ENCODE data around the gene MEMO1. TPM values are rescaled to one million over a fixed set of nuclear protein-coding genes. Genes with fewer than 3 reads are reported as not detected.
A peak's percentile ranks its signal among the peaks of the same experiment; 100 is the strongest.

Gene MEMO1
- total RNA-seq, 2 experiments from 2014 or later, result 39.6 to 39.8 TPM

DNA sequence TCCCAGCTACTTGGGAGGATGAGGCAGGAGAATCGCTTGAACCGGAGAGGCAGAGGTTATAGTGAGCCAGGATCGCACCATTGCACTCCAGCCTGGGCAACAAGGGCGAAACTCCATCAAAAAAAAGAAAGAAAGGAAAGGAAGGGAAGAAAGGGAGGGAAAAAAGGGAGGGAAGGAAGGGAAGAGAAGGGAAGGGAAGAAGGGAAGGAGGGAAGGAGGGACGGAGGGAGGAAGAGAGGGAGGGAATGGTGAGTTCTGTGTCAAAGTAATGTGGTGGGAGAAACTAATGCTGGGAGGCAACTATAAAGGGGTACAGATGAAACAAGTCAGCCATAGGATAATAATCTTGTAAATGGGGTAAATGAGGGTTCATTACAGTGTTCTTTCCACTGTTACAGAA, 45.7 kb downstream of the MEMO1 start:
- Histone ChIP-seq H3K4me1 (ENCODE audit: insufficient read depth, low read length) (peaks cover 11% of the 10 kb centered on the region), H3K9me3 (ENCODE audit: control insufficient read depth in 1 of 2, insufficient read depth in 1 of 2, low read length in 2 of 2) (no peaks in the 10 kb centered on the region), H3K4me3 (ENCODE audit: low read length) (no peak overlapping the region), H3K36me3 (ENCODE audit: insufficient read depth, low read length) (no peaks in the 10 kb centered on the region), H3K27ac (ENCODE audit: low read depth in 1 of 2, low read length in 2 of 2) (no peak overlapping the region), H3K27me3 (ENCODE audit: control insufficient read depth in 1 of 2, insufficient read depth in 2 of 2, low read length in 2 of 2) (no peaks in the 10 kb centered on the region)
- no peak for DNase-seq
- CTCF ChIA-PET, result no interaction called here
- TF ChIP-seq, protein P1, sequence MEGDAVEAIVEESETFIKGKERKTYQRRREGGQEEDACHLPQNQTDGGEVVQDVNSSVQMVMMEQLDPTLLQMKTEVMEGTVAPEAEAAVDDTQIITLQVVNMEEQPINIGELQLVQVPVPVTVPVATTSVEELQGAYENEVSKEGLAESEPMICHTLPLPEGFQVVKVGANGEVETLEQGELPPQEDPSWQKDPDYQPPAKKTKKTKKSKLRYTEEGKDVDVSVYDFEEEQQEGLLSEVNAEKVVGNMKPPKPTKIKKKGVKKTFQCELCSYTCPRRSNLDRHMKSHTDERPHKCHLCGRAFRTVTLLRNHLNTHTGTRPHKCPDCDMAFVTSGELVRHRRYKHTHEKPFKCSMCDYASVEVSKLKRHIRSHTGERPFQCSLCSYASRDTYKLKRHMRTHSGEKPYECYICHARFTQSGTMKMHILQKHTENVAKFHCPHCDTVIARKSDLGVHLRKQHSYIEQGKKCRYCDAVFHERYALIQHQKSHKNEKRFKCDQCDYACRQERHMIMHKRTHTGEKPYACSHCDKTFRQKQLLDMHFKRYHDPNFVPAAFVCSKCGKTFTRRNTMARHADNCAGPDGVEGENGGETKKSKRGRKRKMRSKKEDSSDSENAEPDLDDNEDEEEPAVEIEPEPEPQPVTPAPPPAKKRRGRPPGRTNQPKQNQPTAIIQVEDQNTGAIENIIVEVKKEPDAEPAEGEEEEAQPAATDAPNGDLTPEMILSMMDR (IDR thresholded peaks at IDR 0.05), result no peak
- ATAC-seq (ENCODE audit: poor library complexity), result no peak
- POLR2A ChIA-PET, result interaction anchor here (0.9 kb wide), 1 partner anchor 42 kb away, joined by 3 read pairs; no protein-coding TSS in a partner anchor
- intact Hi-C loops (cut with DNase I, micrococcal nuclease), result no loop called here
- Mint-ChIP-seq H3K4me1 (ENCODE audit: low read depth) (peaks cover 42% of the 10 kb centered on the region), H3K4me3 (no peak overlapping the region), H3K36me3 (ENCODE audit: low read depth) (peaks cover 24% of the 10 kb centered on the region), H3K27me3 (no peaks in the 10 kb centered on the region), H3K27ac (no peak overlapping the region), H3K9me3 (no peaks in the 10 kb centered on the region)

GRCh38 chr2:31962757-31963361, 47.9 kb downstream of the MEMO1 start:
- DNase-seq (peak in 1 of 14 experiments; percentile 7), ATAC-seq (ENCODE audit: poor library complexity) (no peak)
- intact Hi-C loops (cut with DNase I, micrococcal nuclease), result loop anchor here in 1 of 2 experiments (2.0 kb wide), 1 partner anchor 20 kb away; no protein-coding TSS in a partner anchor
- peak overlapping the region; percentile 1 for H3K27ac Mint-ChIP-seq
- no peaks in the 10 kb centered on the region for H3K27me3 ChIP-seq (ENCODE audit: control insufficient read depth in 1 of 2, insufficient read depth in 2 of 2, low read length in 2 of 2)
- H3K4me3 ChIP-seq (ENCODE audit: low read length), result no peak overlapping the region
- ChIA-PET CTCF (interaction anchor here (1.4 kb wide), 1 partner anchor 13 kb away, joined by 3 read pairs; no protein-coding TSS in a partner anchor), POLR2A (no interaction called here)
- H3K4me1 Mint-ChIP-seq (ENCODE audit: low read depth), result peaks cover 62% of the 10 kb centered on the region
- no peak overlapping the region for H3K4me3 Mint-ChIP-seq
- no peak overlapping the region for H3K27ac ChIP-seq (ENCODE audit: low read depth in 1 of 2, low read length in 2 of 2)
- H3K9me3 ChIP-seq (ENCODE audit: control insufficient read depth in 1 of 2, insufficient read depth in 1 of 2, low read length in 2 of 2), result no peaks in the 10 kb centered on the region
- peaks cover 24% of the 10 kb centered on the region for H3K4me1 ChIP-seq (ENCODE audit: insufficient read depth, low read length)
- TF ChIP-seq, protein P1 (IDR thresholded peaks at IDR 0.05), result no peak
- peaks cover 24% of the 10 kb centered on the region for H3K36me3 Mint-ChIP-seq (ENCODE audit: low read depth)
- no peaks in the 10 kb centered on the region for H3K27me3 Mint-ChIP-seq
- no peaks in the 10 kb centered on the region for H3K36me3 ChIP-seq (ENCODE audit: insufficient read depth, low read length)
- no peaks in the 10 kb centered on the region for H3K9me3 Mint-ChIP-seq

GRCh38 chr2:31958140-31958717, 52.6 kb downstream of the MEMO1 start:
- no peaks in the 10 kb centered on the region for H3K27me3 ChIP-seq (ENCODE audit: control insufficient read depth in 1 of 2, insufficient read depth in 2 of 2, low read length in 2 of 2)
- TF ChIP-seq, protein P1 (IDR thresholded peaks at IDR 0.05), result no peak
- CTCF ChIA-PET, result interaction anchor here (0.6 kb wide), 1 partner anchor 57 kb away, joined by 3 read pairs; no protein-coding TSS in a partner anchor
- ATAC-seq (ENCODE audit: poor library complexity) (no peak), DNase-seq (peak in 1 of 14 experiments; percentile 21)
- H3K36me3 ChIP-seq (ENCODE audit: insufficient read depth, low read length), result no peaks in the 10 kb centered on the region
- H3K9me3 Mint-ChIP-seq, result no peaks in the 10 kb centered on the region
- no peaks in the 10 kb centered on the region for H3K27me3 Mint-ChIP-seq
- intact Hi-C loops (cut with DNase I, micrococcal nuclease), result no loop called here
- peak overlapping the region; percentile 7 for H3K27ac Mint-ChIP-seq
- POLR2A ChIA-PET, result interaction anchor here (1.2 kb wide), 1 partner anchor 82 kb away, joined by 3 read pairs; the partner anchor contains the start of gene DPY30
- H3K36me3 Mint-ChIP-seq (ENCODE audit: low read depth), result peaks cover 38% of the 10 kb centered on the region
- no peak overlapping the region for H3K4me3 ChIP-seq (ENCODE audit: low read length)
- peak overlapping the region; percentile 16 for H3K4me3 Mint-ChIP-seq
- H3K4me1 ChIP-seq (ENCODE audit: insufficient read depth, low read length), result peaks cover 24% of the 10 kb centered on the region
- H3K27ac ChIP-seq (ENCODE audit: low read depth in 1 of 2, low read length in 2 of 2), result no peak overlapping the region
- H3K9me3 ChIP-seq (ENCODE audit: control insufficient read depth in 1 of 2, insufficient read depth in 1 of 2, low read length in 2 of 2), result no peaks in the 10 kb centered on the region
- peaks cover 56% of the 10 kb centered on the region for H3K4me1 Mint-ChIP-seq (ENCODE audit: low read depth)
